HEK293 (cell line): ENCODE results near the gene EHD1.

Source experiments
- ZBTB7A ChIP-seq: fragments of 450-650 bp; formaldehyde crosslinking; IDR thresholded peaks from 2 replicates; pipeline ENCODE4 v1.5.1; 2016; ENCODE audit warnings: low read depth, missing biosample characterization, missing genetic modification characterization
- ZNF292 ChIP-seq: fragments of 450-650 bp; formaldehyde crosslinking; IDR thresholded peaks from 2 replicates; pipeline ENCODE4 v1.5.1; 2016; ENCODE audit warnings: low read depth, missing biosample characterization, missing genetic modification characterization, borderline replicate concordance
- TF ChIP-seq, protein P1 (sequence below): fragments of 450-650 bp; formaldehyde crosslinking; IDR thresholded peaks from 2 replicates; pipeline ENCODE4 v1.5.1; 2017; ENCODE audit warnings: missing biosample characterization, missing genetic modification characterization
- TF ChIP-seq, protein P2 (sequence below): fragments of 450-650 bp; formaldehyde crosslinking; IDR thresholded peaks from 2 replicates; pipeline ENCODE4 v1.5.1; 2016; ENCODE audit warnings: missing biosample characterization, missing genetic modification characterization

DNA sequence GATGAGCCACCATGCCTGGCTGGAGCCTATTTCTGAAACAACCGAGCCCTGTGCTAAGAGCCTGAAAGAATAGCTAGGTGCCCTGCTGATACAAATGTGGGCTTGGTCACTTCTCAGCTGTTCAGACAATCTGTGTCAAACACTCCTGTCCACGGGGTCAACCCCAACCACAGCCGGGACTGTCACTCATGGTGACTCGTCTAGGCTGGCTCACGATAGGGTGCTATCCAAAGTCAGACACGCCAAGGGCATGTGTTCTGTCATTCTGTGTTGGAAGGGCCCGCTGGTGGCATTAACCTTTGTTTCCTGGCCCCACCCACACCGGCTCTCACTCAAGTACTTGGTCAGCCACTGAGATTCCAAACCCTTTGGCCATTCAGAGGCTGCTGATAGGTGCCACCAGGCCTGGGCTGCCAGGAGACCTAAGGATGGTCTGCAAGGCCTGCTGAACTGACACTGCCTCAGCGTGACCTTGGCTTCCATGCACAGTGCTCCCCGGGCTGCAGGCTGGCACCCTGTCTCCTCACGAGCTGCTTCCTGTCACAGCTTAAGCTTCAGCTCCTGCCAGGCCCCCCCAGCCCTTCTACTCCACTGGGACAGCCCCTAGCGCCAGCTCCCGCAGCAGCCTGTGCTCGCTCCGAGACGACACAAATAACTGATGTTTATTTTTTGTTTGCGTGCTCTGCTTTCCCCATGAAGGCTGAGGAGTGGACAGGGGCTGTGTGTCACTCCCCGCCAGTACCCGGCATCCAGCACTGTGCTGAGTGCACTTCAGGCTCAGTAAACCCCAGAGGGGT is 19.8 kb downstream of the EHD1 start:
- TF ChIP-seq, protein P1, sequence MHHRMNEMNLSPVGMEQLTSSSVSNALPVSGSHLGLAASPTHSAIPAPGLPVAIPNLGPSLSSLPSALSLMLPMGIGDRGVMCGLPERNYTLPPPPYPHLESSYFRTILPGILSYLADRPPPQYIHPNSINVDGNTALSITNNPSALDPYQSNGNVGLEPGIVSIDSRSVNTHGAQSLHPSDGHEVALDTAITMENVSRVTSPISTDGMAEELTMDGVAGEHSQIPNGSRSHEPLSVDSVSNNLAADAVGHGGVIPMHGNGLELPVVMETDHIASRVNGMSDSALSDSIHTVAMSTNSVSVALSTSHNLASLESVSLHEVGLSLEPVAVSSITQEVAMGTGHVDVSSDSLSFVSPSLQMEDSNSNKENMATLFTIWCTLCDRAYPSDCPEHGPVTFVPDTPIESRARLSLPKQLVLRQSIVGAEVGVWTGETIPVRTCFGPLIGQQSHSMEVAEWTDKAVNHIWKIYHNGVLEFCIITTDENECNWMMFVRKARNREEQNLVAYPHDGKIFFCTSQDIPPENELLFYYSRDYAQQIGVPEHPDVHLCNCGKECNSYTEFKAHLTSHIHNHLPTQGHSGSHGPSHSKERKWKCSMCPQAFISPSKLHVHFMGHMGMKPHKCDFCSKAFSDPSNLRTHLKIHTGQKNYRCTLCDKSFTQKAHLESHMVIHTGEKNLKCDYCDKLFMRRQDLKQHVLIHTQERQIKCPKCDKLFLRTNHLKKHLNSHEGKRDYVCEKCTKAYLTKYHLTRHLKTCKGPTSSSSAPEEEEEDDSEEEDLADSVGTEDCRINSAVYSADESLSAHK (tag by site-specific recombination): no peak
- TF ChIP-seq ZNF292: no peak
- TF ChIP-seq, protein P2, sequence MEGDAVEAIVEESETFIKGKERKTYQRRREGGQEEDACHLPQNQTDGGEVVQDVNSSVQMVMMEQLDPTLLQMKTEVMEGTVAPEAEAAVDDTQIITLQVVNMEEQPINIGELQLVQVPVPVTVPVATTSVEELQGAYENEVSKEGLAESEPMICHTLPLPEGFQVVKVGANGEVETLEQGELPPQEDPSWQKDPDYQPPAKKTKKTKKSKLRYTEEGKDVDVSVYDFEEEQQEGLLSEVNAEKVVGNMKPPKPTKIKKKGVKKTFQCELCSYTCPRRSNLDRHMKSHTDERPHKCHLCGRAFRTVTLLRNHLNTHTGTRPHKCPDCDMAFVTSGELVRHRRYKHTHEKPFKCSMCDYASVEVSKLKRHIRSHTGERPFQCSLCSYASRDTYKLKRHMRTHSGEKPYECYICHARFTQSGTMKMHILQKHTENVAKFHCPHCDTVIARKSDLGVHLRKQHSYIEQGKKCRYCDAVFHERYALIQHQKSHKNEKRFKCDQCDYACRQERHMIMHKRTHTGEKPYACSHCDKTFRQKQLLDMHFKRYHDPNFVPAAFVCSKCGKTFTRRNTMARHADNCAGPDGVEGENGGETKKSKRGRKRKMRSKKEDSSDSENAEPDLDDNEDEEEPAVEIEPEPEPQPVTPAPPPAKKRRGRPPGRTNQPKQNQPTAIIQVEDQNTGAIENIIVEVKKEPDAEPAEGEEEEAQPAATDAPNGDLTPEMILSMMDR: no peak
- no peak for TF ChIP-seq ZBTB7A (tag by site-specific recombination)
